Stimulated activated CD4-positive, alpha-beta T cell treated with anti-CD3 and anti-CD28 coated beads, TNF-alpha, amount 100 ng/mL, for 4 hours (primary cell): Measurements from ENCODE around the gene LBHD2.

Source experiments
- DNase-seq, 3 experiments: peaks; one replicate each; pipeline ENCODE4 v3.0.0-alpha.2; 2020; ENCODE audit warnings: low read depth in 3 of 3

LBHD2 gene

GRCh38 chr14:103090481-103091020 is 6.5 kb downstream of the LBHD2 start:
- no peak for DNase-seq

GRCh38 chr14:103091041-103091882 is 7.3 kb downstream of the LBHD2 start:
- peak; percentile 66 to 69 (median 67) for DNase-seq

DNA sequence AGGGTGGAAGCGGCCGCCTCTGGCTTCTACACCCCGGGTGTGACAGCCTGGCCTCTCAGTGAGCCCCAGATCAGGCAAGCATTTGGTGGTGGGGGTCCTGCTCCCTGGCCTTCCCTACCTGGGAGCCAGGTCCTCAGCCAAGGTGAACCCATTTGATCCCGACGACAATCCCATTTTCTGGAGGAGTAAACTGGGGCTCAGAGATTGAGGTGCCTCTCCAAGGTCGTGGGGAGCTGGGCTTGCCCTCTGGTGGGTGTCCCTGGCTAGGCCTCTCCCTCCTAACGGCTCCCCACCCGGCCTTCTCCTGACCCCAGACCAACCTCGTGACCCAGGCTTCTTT is 7.8 kb downstream of the LBHD2 start:
- no peak for DNase-seq

DNA sequence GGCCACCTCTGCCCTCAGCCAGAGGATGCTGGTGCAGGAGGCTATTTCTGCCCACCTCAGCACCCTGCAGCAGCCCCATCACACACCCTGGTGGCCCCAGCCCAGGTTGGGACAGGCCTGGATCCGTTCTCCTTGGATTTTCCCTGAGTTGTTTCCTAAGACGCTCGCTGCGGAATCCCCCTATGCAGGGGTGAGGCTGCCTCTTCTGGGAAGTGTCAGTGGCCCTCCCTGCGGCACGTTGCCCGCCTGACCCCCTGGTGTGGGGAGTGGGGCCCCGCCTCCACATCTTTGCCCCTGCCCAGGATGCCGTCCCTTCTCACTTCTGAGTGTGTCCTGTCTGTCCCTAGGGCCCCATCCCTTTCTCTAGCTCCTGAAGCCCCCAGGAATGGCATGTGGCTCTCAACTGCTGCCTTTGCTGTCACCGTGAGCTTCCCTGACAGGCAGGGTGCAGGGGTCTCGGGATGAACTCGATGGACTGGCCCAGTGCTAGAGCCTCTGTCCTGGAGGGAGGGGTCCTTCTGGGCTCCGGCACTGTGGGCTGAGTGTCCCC is 9.9 kb downstream of the LBHD2 start:
- no peak for DNase-seq

DNA sequence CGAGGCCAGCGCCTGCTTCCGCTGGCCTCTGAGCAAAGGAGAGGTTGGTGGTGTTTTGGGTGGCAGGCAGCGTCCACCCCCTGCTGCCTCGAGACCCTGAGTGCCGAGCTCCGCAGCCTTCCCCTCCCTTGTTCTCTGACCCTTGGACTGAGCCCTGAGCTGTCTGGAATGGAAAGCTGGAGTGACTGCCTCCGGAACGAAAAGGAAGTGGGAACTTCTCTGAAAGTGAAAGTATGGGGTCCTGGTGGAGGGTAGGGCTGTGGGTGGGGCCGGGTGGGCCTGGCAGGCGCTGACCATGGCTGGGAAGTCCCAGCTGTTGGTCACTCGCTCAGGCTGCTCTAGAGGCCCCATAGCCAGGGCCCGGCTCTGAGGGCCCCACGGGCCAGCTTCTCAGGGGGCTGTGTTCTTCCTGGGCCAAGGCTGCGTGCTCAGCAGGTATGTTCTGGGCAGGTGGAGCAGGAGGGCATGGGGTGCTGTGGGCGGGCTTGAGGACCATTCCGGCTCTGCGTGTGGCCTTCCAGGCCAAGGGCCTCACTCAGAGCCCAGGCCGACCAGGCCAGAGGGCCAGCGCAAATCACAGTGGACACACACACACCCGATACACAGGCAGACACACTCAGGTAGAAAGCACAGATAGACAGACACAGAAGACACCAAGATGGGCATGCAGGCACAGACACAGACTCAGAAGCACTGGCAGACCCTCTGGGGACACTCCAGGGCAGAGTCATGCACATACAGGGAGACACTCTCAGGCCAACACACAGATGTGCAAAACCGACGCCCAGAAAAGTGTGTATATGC is 10.6 kb downstream of the LBHD2 start, which contains the start of gene EXOC3L4:
Gene EXOC3L4, plus strand, starts transcription at position 320 of the 804 bp plus-strand sequence. CDS start 5,495 bp downstream, outside the sequence.
- DNase-seq: no peak

DNA sequence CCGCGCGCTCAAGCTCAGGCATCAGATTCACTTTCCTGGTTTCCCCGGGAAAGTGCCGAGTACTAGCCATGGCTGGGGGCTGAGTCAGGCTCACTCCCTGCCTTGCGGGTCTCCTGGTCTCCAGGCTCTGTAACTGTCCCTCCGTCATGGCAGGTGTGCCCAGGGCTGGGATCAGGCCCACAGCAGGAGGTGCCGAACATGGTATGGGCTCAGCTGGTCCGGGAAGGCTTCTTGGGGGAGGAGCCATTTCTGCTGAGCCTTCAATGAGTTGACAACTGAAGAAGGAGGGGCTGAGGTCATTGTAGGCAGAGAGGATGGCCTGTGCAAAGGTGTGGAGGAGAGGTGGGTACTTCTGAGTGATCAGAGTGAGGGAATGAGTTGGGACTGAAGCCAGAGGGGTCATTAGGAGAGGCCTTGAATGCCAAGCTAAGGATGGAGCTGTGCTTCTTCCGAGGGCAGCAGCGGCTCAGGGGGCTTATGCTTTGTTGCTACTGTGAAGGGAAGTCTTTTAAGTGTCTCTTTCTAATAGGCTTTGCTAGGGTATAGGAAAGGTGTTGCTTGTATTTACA is 11.3 kb downstream of the LBHD2 start:
- no peak for DNase-seq

DNA sequence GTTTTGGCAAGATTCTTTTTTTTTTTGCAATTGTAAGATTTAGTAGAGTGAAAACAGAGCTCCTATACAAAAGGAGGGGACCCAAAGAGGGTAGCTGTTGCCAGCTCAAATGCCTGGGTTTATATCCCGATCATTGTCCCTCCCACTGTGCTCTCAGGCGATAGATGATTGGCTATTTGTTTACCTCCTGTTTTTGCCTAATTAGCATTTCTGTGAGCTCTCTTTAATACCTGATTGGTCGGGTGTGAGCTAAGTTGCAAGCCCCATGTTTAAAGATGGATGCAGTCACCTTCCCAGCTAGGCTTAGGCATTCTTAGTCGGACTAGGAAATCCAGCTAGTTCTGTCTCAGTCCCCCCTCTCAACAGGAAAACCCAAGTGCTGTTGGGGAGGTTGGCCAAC is 12.4 kb downstream of the LBHD2 start:
- DNase-seq: no peak

DNA sequence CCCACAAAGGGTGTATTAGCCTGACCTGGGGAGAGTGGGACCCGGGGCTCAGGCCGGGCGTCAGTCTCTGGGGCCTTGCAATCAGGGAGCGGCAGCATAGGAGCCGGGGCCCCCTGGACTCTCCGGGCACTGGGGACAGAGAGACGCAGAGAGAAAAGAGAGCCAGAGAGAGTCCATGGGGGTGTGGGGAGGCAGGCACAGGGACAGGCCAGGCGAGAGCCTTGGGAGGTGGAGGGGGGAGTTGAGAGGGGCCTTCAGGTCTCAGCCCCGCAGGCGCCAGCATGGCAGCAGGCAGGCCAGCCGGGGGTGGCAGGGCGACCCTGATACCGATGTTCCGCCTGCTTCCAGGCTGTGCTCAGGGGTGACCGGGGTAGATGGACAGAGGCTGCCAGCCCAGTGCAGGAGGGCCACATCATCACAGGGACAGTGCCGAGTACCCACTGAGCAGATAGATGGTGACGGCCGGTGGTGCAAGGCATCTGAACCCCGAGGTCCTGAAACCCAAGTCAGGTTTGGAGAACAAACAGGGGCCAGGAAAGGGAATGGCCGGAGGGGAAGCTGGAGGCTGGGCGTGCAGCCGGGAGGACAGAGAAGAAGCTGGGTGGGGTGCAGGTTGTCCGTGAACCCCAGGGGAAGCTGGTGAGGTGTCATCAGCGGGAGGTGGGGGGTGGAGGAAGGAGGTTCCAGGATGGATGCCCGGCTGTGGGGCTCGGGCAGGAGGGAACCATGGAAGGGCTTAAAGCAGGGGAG is 13.4 kb downstream of the LBHD2 start:
- no peak for DNase-seq

GRCh38 chr14:103097994-103098957 is 14.3 kb downstream of the LBHD2 start:
- no peak for DNase-seq

- DNase-seq: no peak
Observed at GRCh38 chr14:103099081-103099732, 15.2 kb downstream of the LBHD2 start.

- no peak for DNase-seq
Observed at GRCh38 chr14:103099733-103100280, 15.8 kb downstream of the LBHD2 start.

DNA sequence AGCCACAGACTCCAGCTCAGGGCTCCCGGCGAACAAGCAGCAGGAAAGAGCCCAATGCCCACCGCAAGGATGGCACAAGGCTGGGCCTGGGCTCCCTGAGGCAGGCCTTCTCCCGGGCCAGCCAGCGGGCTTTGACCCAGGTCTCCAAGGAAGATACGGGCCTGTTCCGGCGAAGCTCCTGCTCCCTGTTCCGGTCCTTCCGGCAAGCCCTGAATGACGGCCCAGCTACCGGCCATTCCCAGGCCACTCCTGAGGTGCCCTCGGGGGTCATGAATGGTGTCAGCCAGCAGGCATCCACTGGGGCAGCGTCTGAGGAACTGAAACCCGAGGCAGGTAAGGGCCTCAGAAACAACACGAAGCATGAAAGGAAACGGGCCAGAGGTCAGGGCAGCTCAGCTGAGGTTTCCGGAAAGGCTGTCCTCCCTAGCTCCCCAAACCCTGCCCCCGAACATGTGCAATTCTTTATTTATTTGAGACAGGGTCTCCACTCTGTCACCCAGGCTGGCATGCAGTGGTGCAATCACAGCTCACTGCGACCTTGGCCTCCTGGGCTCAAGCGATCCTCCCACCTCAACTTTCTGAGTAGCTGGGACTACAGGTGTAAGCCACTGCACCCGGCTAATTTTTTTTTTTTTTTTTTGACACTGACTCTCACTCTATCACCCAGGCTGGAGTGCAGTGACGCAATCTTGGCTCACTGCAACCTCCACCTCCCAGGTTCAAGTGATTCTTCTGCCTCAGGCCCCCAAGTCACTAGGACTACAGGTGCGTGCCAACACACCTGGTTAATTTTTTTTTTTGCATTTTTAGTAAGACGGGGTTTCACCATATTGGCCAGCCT is 16.5 kb downstream of the LBHD2 start:
- DNase-seq: no peak

- no peak for DNase-seq
Observed at GRCh38 chr14:103101257-103101962, 17.4 kb downstream of the LBHD2 start.

DNA sequence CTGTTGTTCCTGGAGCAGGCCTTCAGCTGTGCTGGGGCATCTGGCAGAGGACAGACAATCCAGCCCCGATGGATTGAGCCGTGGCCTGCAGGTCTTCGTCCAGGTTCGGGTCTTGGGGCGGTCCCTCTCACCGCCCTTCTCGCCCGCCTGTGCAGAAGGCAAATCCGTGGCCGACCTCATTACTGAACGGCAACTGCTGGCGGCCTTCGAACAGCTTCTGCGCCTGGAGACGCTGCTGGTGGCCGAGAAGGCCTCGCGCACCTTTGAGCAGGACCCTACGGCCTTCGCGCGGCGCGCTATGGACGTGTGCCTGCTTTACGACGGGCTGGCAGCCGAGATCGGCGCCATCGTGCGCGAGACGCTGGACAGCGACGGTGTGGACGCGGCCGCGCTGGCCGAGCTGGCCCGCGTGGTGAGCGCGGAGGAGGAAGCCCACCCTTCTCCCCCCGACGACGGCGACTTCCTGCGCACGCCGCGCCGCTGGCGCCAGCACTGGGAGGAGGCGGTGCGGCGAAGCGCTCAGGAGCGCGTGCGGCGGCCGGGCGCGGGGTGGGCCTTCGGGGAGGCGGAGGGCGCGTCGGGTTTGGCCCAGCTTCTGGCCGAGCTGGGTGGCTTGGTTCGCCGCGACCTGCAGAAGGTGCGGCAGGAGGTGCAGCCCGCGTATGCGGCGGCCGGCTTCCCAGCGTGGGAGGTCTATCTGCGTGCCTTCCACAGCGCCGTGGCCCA is 18.1 kb downstream of the LBHD2 start:
- no peak for DNase-seq

GRCh38 chr14:103102689-103103260 is 18.8 kb downstream of the LBHD2 start:
- no peak for DNase-seq
